K562 (cell line): ENCODE measurements around the gene C19orf67. TPM values are rescaled to one million over a fixed set of nuclear protein-coding genes. Genes with fewer than 3 reads are reported as not detected.

Source experiments
- ATF1 ChIP-seq, 2 experiments: fragments of 450-650 bp in 1 of 2; IDR thresholded peaks; 2 replicates each; pipeline ENCODE4 v1.6.1; 2016; ENCODE audit warnings: missing compliant biosample characterization in 1 of 2, missing genetic modification characterization in 1 of 2
- MBD2 ChIP-seq: sonication (generic); IDR thresholded peaks from 2 replicates; pipeline ENCODE4 v1.6.1; 2016; ENCODE audit warnings: low read depth, borderline replicate concordance
- POLR2B ChIP-seq: fragments of 450-650 bp; IDR thresholded peaks from 2 replicates; pipeline ENCODE4 v1.6.1; 2018; ENCODE audit warnings: low read depth; ENCODE audit not compliant: partially characterized antibody
- ZBTB8A ChIP-seq: fragments of 450-650 bp; IDR thresholded peaks from 2 replicates; pipeline ENCODE4 v1.6.1; 2018; ENCODE audit warnings: mild to moderate bottlenecking, moderate library complexity; ENCODE audit not compliant: partially characterized antibody
- ZKSCAN8 ChIP-seq: fragments of 200-800 bp; sonication (Bioruptor generic); IDR thresholded peaks from 2 replicates; pipeline ENCODE4 v1.6.1; 2016; ENCODE audit warnings: missing genetic modification characterization, missing compliant biosample characterization
- ZNF165 ChIP-seq: fragments of 250-450 bp; sonication (Bioruptor Pico); IDR thresholded peaks from 2 replicates; pipeline ENCODE4 v1.4.0; 2020; ENCODE audit warnings: borderline replicate concordance
- polyA plus RNA-seq, 8 experiments: library from polyadenylated mRNA; depleted of rRNA in 4 of 8; stranded (reverse) in 5 of 8; unstranded in 3 of 8; fragments of >200 nt; fragmentation: Nextera tagmentation in 2 of 8; fragmentation: Illumina TruSeq in 1 of 8; extraction: Ambion mirVana in 2 of 8; extraction: Trizol in 1 of 8; gene quantifications; 2 replicates each; pipeline versions ENCODE4 v1.2.1 to v1.2.3, GENCODE V29; 2011 to 2014; ENCODE audit warnings: inconsistent platforms in 1 of 8, missing spikeins in 1 of 8
- total RNA-seq, 7 experiments: library from RNA; depleted of rRNA in 6 of 7; stranded (reverse); fragments of >200 nt in 6 of 7; fragmentation: Illumina TruSeq in 2 of 7; extraction: Trizol in 2 of 7; gene quantifications; 2 replicates each; pipeline versions ENCODE4 v1.2.1 to v1.2.3, GENCODE V29; 2011 to 2021; ENCODE audit warnings: low replicate concordance in 1 of 7
- TF ChIP-seq, protein P1 (sequence below), 2 experiments: fragments of 450-650 bp; formaldehyde crosslinking in 1 of 2; IDR thresholded peaks; 2 replicates each; pipeline versions ENCODE4 v1.4.0 to v1.6.1; 2014 to 2020; ENCODE audit warnings: mild to moderate bottlenecking in 2 of 2, borderline replicate concordance in 1 of 2, low read depth in 1 of 2
- TF ChIP-seq, protein P2 (sequence below), 3 experiments: IDR thresholded peaks in 2 of 3; conservative IDR thresholded peaks in 1 of 3; 2 replicates each; pipeline ENCODE4 v1.5.1; 2011 to 2012; ENCODE audit warnings: low read length in 3 of 3, mild to moderate bottlenecking in 3 of 3, control low read depth in 2 of 3, improper control_type of control experiment in 1 of 3, inconsistent platforms in 1 of 3, low read depth in 1 of 3, mixed read lengths in 1 of 3, moderate library complexity in 1 of 3; ENCODE audit not compliant: insufficient read depth in 2 of 3
- TF ChIP-seq, protein P3 (sequence below), 2 experiments: fragments of 450-650 bp in 1 of 2; IDR thresholded peaks; 2 replicates each; pipeline ENCODE4 v1.6.1; 2011 to 2017; ENCODE audit warnings: low read depth in 2 of 2, antibody characterized with exemption in 1 of 2, borderline replicate concordance in 1 of 2, low read length in 1 of 2, mild to moderate bottlenecking in 1 of 2, mixed read lengths in 1 of 2; ENCODE audit not compliant: control insufficient read depth in 1 of 2

C19orf67 gene
- total and polyA plus RNA-seq, 9 of the 15 experiments (the other 6 are each of a cell fraction or from before 2014, with no cell fraction given): 0.29 to 1.8 (median 0.51) TPM; not detected in 3

DNA sequence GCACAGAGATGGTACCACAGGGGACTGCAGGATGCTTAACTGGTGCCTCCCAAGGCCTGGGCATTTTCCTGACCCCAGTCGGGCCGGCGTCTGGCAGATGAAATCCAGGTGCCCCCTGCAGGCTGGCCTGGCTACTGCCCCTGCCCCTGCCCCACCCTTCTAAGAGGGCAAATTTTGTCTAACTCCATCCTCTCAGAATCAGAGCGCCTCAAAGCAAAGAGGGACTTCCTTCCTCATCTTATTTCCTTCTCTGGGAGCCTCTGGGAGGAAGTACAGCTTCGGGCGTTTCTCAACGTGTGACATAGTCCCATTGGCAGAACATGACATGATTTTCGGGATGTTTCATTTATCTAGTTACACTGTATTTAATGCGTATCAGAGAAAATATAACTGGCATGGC lies 29.3 kb upstream of the C19orf67 start (continued):
- TF ChIP-seq, protein P1, sequence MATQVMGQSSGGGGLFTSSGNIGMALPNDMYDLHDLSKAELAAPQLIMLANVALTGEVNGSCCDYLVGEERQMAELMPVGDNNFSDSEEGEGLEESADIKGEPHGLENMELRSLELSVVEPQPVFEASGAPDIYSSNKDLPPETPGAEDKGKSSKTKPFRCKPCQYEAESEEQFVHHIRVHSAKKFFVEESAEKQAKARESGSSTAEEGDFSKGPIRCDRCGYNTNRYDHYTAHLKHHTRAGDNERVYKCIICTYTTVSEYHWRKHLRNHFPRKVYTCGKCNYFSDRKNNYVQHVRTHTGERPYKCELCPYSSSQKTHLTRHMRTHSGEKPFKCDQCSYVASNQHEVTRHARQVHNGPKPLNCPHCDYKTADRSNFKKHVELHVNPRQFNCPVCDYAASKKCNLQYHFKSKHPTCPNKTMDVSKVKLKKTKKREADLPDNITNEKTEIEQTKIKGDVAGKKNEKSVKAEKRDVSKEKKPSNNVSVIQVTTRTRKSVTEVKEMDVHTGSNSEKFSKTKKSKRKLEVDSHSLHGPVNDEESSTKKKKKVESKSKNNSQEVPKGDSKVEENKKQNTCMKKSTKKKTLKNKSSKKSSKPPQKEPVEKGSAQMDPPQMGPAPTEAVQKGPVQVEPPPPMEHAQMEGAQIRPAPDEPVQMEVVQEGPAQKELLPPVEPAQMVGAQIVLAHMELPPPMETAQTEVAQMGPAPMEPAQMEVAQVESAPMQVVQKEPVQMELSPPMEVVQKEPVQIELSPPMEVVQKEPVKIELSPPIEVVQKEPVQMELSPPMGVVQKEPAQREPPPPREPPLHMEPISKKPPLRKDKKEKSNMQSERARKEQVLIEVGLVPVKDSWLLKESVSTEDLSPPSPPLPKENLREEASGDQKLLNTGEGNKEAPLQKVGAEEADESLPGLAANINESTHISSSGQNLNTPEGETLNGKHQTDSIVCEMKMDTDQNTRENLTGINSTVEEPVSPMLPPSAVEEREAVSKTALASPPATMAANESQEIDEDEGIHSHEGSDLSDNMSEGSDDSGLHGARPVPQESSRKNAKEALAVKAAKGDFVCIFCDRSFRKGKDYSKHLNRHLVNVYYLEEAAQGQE (IDR thresholded peaks at IDR 0.05; ENCODE audit: borderline replicate concordance): 0 out of 2 replicates have a peak, but pooled peaks have one; percentile 8
- TF ChIP-seq, protein P1 (CRISPR knock-in tag; IDR thresholded peaks at IDR 0.05; ENCODE audit: low read depth): no peak
- TF ChIP-seq ATF1 (CRISPR knock-in tag; IDR thresholded peaks at IDR 0.05) (no peak), ATF1 (tag; IDR thresholded peaks at IDR 0.05) (no peak), MBD2 (no peak), ZKSCAN8 (CRISPR knock-in tag) (no peak), POLR2B (no peak), ZBTB8A (no peak), ZNF165 (no peak)
- TF ChIP-seq, protein P2, sequence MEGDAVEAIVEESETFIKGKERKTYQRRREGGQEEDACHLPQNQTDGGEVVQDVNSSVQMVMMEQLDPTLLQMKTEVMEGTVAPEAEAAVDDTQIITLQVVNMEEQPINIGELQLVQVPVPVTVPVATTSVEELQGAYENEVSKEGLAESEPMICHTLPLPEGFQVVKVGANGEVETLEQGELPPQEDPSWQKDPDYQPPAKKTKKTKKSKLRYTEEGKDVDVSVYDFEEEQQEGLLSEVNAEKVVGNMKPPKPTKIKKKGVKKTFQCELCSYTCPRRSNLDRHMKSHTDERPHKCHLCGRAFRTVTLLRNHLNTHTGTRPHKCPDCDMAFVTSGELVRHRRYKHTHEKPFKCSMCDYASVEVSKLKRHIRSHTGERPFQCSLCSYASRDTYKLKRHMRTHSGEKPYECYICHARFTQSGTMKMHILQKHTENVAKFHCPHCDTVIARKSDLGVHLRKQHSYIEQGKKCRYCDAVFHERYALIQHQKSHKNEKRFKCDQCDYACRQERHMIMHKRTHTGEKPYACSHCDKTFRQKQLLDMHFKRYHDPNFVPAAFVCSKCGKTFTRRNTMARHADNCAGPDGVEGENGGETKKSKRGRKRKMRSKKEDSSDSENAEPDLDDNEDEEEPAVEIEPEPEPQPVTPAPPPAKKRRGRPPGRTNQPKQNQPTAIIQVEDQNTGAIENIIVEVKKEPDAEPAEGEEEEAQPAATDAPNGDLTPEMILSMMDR (IDR thresholded peaks at IDR 0.05 in 2 of 3, conservative IDR thresholded peaks at IDR 0.05 in 1 of 3; ENCODE audit: insufficient read depth in 2 of 3, low read depth in 1 of 3, low read length in 3 of 3): peak; percentile 45 to 62 (median 60); a peak in 5 of 6 replicates
- TF ChIP-seq, protein P3, sequence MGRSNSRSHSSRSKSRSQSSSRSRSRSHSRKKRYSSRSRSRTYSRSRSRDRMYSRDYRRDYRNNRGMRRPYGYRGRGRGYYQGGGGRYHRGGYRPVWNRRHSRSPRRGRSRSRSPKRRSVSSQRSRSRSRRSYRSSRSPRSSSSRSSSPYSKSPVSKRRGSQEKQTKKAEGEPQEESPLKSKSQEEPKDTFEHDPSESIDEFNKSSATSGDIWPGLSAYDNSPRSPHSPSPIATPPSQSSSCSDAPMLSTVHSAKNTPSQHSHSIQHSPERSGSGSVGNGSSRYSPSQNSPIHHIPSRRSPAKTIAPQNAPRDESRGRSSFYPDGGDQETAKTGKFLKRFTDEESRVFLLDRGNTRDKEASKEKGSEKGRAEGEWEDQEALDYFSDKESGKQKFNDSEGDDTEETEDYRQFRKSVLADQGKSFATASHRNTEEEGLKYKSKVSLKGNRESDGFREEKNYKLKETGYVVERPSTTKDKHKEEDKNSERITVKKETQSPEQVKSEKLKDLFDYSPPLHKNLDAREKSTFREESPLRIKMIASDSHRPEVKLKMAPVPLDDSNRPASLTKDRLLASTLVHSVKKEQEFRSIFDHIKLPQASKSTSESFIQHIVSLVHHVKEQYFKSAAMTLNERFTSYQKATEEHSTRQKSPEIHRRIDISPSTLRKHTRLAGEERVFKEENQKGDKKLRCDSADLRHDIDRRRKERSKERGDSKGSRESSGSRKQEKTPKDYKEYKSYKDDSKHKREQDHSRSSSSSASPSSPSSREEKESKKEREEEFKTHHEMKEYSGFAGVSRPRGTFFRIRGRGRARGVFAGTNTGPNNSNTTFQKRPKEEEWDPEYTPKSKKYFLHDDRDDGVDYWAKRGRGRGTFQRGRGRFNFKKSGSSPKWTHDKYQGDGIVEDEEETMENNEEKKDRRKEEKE (IDR thresholded peaks at IDR 0.05; ENCODE audit: borderline replicate concordance in 1 of 2, control insufficient read depth in 1 of 2, low read depth in 2 of 2, low read length in 1 of 2): no peak
